ENCODE results near the gene BPIFB3.

- TF ChIP-seq CTCF (IDR thresholded peaks at IDR 0.05) (no peak), POLR2AphosphoS5 (IDR thresholded peaks at IDR 0.05; ENCODE audit: low read depth, low read length) (no peak), REST (IDR thresholded peaks at IDR 0.05; ENCODE audit: insufficient read depth in 1 of 2, low read depth in 2 of 2, low read length in 1 of 2) (no peak), TCF7L2 (IDR thresholded peaks at IDR 0.05; ENCODE audit: low read depth, low read length) (no peak)
Observed at GRCh38 chr20:33030569-33030968, 23.1 kb upstream of the BPIFB3 start.

All from Panc1 (cell line).